ENCODE data around the gene PLEK2.

The PLEK2 gene

GRCh38 chr14:67449096-67449495, 37.1 kb upstream of the PLEK2 start:
- TF ChIP-seq ARNTL (CRISPR knock-in tag; IDR thresholded peaks at IDR 0.05; ENCODE audit: borderline replicate concordance, low read depth) (no peak), ZNF70 (CRISPR knock-in tag; IDR thresholded peaks at IDR 0.05) (no peak), PATZ1 (CRISPR knock-in tag; IDR thresholded peaks at IDR 0.05; ENCODE audit: borderline replicate concordance) (no peak), RARB (CRISPR knock-in tag; IDR thresholded peaks at IDR 0.05) (no peak), TSHZ2 (CRISPR knock-in tag; IDR thresholded peaks at IDR 0.05) (no peak), ESRRG (CRISPR knock-in tag; IDR thresholded peaks at IDR 0.05) (no peak), TCF4 (CRISPR knock-in tag; IDR thresholded peaks at IDR 0.05; ENCODE audit: borderline replicate concordance) (no peak), ZFP30 (CRISPR knock-in tag; IDR thresholded peaks at IDR 0.05) (no peak), ZNF565 (CRISPR knock-in tag; conservative IDR thresholded peaks at IDR 0.05; ENCODE audit: low read depth) (no peak), BACH2 (CRISPR knock-in tag; IDR thresholded peaks at IDR 0.05; ENCODE audit: borderline replicate concordance) (no peak), SNAI2 (CRISPR knock-in tag; IDR thresholded peaks at IDR 0.05) (no peak), GLIS3 (CRISPR knock-in tag; IDR thresholded peaks at IDR 0.05) (no peak), POU6F1 (CRISPR knock-in tag; IDR thresholded peaks at IDR 0.05; ENCODE audit: borderline replicate concordance, low read depth) (no peak), ZFP3 (CRISPR knock-in tag; IDR thresholded peaks at IDR 0.05) (no peak), PPARA (CRISPR knock-in tag; IDR thresholded peaks at IDR 0.05; ENCODE audit: borderline replicate concordance) (no peak), ZC3H10 (CRISPR knock-in tag; IDR thresholded peaks at IDR 0.05) (no peak), OSR1 (CRISPR knock-in tag; IDR thresholded peaks at IDR 0.05) (no peak), CSDC2 (CRISPR knock-in tag; IDR thresholded peaks at IDR 0.05) (no peak)
- TF ChIP-seq, protein P1, sequence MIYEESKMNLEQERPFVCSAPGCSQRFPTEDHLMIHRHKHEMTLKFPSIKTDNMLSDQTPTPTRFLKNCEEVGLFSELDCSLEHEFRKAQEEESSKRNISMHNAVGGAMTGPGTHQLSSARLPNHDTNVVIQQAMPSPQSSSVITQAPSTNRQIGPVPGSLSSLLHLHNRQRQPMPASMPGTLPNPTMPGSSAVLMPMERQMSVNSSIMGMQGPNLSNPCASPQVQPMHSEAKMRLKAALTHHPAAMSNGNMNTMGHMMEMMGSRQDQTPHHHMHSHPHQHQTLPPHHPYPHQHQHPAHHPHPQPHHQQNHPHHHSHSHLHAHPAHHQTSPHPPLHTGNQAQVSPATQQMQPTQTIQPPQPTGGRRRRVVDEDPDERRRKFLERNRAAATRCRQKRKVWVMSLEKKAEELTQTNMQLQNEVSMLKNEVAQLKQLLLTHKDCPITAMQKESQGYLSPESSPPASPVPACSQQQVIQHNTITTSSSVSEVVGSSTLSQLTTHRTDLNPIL (CRISPR knock-in tag; IDR thresholded peaks at IDR 0.05; ENCODE audit: low read depth) = no peak
- TF ChIP-seq, protein P2, sequence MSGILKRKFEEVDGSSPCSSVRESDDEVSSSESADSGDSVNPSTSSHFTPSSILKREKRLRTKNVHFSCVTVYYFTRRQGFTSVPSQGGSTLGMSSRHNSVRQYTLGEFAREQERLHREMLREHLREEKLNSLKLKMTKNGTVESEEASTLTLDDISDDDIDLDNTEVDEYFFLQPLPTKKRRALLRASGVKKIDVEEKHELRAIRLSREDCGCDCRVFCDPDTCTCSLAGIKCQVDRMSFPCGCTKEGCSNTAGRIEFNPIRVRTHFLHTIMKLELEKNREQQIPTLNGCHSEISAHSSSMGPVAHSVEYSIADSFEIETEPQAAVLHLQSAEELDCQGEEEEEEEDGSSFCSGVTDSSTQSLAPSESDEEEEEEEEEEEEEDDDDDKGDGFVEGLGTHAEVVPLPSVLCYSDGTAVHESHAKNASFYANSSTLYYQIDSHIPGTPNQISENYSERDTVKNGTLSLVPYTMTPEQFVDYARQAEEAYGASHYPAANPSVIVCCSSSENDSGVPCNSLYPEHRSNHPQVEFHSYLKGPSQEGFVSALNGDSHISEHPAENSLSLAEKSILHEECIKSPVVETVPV (CRISPR knock-in tag; IDR thresholded peaks at IDR 0.05) = no peak
- ATAC-seq = no peak

DNA sequence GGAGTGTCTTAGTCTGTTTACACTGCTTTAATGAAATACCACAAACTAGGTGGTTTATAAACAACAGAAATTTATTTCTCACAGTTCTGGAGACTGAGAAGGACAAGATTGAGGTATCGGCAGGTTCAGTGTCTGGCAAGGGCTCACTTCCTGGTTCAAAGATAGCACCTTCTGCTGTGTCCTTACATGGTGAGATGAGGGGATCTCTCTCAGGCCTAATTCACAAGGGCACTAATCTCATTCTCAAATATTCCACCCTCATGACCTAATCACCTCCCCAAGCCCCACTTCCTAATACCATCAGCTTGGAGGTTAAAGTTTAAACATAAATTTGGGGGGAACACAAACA, 35.0 kb upstream of the PLEK2 start:
- no peak for ATAC-seq
- no peak for TF ChIP-seq PPARA (CRISPR knock-in tag; IDR thresholded peaks at IDR 0.05; ENCODE audit: borderline replicate concordance)
- no peak for TF ChIP-seq SNAI2 (CRISPR knock-in tag; IDR thresholded peaks at IDR 0.05)
- no peak for TF ChIP-seq ZFP30 (CRISPR knock-in tag; IDR thresholded peaks at IDR 0.05)
- TF ChIP-seq TCF4 (CRISPR knock-in tag; IDR thresholded peaks at IDR 0.05; ENCODE audit: borderline replicate concordance) = no peak
- TF ChIP-seq ARNTL (CRISPR knock-in tag; IDR thresholded peaks at IDR 0.05; ENCODE audit: borderline replicate concordance, low read depth) = no peak
- TF ChIP-seq, protein P2 (CRISPR knock-in tag; IDR thresholded peaks at IDR 0.05) = no peak
- no peak for TF ChIP-seq GLIS3 (CRISPR knock-in tag; IDR thresholded peaks at IDR 0.05)
- no peak for TF ChIP-seq ZC3H10 (CRISPR knock-in tag; IDR thresholded peaks at IDR 0.05)
- no peak for TF ChIP-seq CSDC2 (CRISPR knock-in tag; IDR thresholded peaks at IDR 0.05)
- no peak for TF ChIP-seq TSHZ2 (CRISPR knock-in tag; IDR thresholded peaks at IDR 0.05)
- TF ChIP-seq ZFP3 (CRISPR knock-in tag; IDR thresholded peaks at IDR 0.05) = no peak
- no peak for TF ChIP-seq ZNF565 (CRISPR knock-in tag; conservative IDR thresholded peaks at IDR 0.05; ENCODE audit: low read depth)
- TF ChIP-seq BACH2 (CRISPR knock-in tag; IDR thresholded peaks at IDR 0.05; ENCODE audit: borderline replicate concordance) = no peak
- no peak for TF ChIP-seq ZNF8 (CRISPR knock-in tag; IDR thresholded peaks at IDR 0.05)
- TF ChIP-seq, protein P1 (CRISPR knock-in tag; IDR thresholded peaks at IDR 0.05; ENCODE audit: low read depth) = no peak
- no peak for TF ChIP-seq ZNF70 (CRISPR knock-in tag; IDR thresholded peaks at IDR 0.05)
